Measurements from ENCODE around the gene DIPK2B.
A peak's percentile ranks its signal among the peaks of the same experiment; 100 is the strongest.

Gene DIPK2B

GRCh38 chrX:45200741-45201234 lies at the start of gene DIPK2B:
DIPK2B (minus strand) TSS chrX:45200876; CDS start chrX:45200826, 50 bp downstream.
- FAIRE-seq: no peak

GRCh38 chrX:45240301-45240700 lies 39.6 kb upstream of the DIPK2B start:
- no peak for FAIRE-seq

GRCh38 chrX:45238489-45238888 lies 37.8 kb upstream of the DIPK2B start:
- no peak for FAIRE-seq

GRCh38 chrX:45233531-45233930 lies 32.9 kb upstream of the DIPK2B start:
- FAIRE-seq: no peak

- no peak for FAIRE-seq
Observed at GRCh38 chrX:45232139-45232538, 31.5 kb upstream of the DIPK2B start.

GRCh38 chrX:45230410-45230809 lies 29.7 kb upstream of the DIPK2B start:
- FAIRE-seq: no peak

GRCh38 chrX:45229348-45229747 lies 28.7 kb upstream of the DIPK2B start:
- FAIRE-seq: no peak

GRCh38 chrX:45228126-45228525 lies 27.4 kb upstream of the DIPK2B start:
- FAIRE-seq: no peak

- no peak for FAIRE-seq
Observed at GRCh38 chrX:45208121-45208856, 7.6 kb upstream of the DIPK2B start.

GRCh38 chrX:45202171-45202570 lies 1.5 kb upstream of the DIPK2B start:
- FAIRE-seq: peak; percentile 69

GRCh38 chrX:45198706-45199105 lies 2.0 kb downstream of the DIPK2B start:
- FAIRE-seq: no peak

GRCh38 chrX:45198301-45198700 lies 2.4 kb downstream of the DIPK2B start:
- no peak for FAIRE-seq

- FAIRE-seq: no peak
Observed at GRCh38 chrX:45196701-45197100, 4.0 kb downstream of the DIPK2B start.

- no peak for FAIRE-seq
Observed at GRCh38 chrX:45191820-45192409, 8.8 kb downstream of the DIPK2B start.

- no peak for FAIRE-seq
Observed at GRCh38 chrX:45191383-45191782, 9.3 kb downstream of the DIPK2B start.

GRCh38 chrX:45187731-45188130 lies 12.9 kb downstream of the DIPK2B start:
- no peak for FAIRE-seq

GRCh38 chrX:45186643-45187026 lies 14.0 kb downstream of the DIPK2B start:
- peak; percentile 75 for FAIRE-seq

- FAIRE-seq: no peak
Observed at GRCh38 chrX:45184211-45184610, 16.5 kb downstream of the DIPK2B start.

- FAIRE-seq: no peak
Observed at GRCh38 chrX:45172890-45173289, 27.8 kb downstream of the DIPK2B start.

- FAIRE-seq: no peak
Observed at GRCh38 chrX:45166781-45167180, 33.9 kb downstream of the DIPK2B start.

GRCh38 chrX:45165726-45166125 lies 35.0 kb downstream of the DIPK2B start:
- no peak for FAIRE-seq

- FAIRE-seq: no peak
Observed at GRCh38 chrX:45164995-45165394, 35.7 kb downstream of the DIPK2B start.

- no peak for FAIRE-seq
Observed at GRCh38 chrX:45164021-45164621, 36.6 kb downstream of the DIPK2B start.

- no peak for FAIRE-seq
Observed at GRCh38 chrX:45157647-45158046, 43.0 kb downstream of the DIPK2B start.
